ENCODE data around the gene CLIC4. TPM values are rescaled to one million over a fixed set of nuclear protein-coding genes. Genes with fewer than 3 reads are reported as not detected.

The CLIC4 gene
- total and polyA plus RNA-seq, 9 of the 15 experiments (the other 6 are each of a cell fraction or from before 2014, with no cell fraction given), result 16.0 to 67.5 (median 38.4) TPM

- TF ChIP-seq CEBPZ (IDR thresholded peaks at IDR 0.05; ENCODE audit: borderline replicate concordance, low read depth, low read length) (no peak), ZNF436 (CRISPR knock-in tag; IDR thresholded peaks at IDR 0.05) (no peak), ZNF197 (CRISPR knock-in tag; IDR thresholded peaks at IDR 0.05; ENCODE audit: low read depth) (0 out of 2 replicates have a peak, but pooled peaks have one; percentile 60), SP2 (IDR thresholded peaks at IDR 0.05; ENCODE audit: extremely low read depth, low read depth, low read length, poor library complexity, severe bottlenecking) (no peak), MAX (CRISPR knock-in tag; IDR thresholded peaks at IDR 0.05) (no peak), DEAF1 (CRISPR knock-in tag; IDR thresholded peaks at IDR 0.05) (no peak), EGR1 (conservative IDR thresholded peaks at IDR 0.05) (peak; percentile 53; the same call in 1 of the 2 replicates), ZBTB40 (IDR thresholded peaks at IDR 0.05) (no peak), ZBTB40 (CRISPR knock-in tag; IDR thresholded peaks at IDR 0.05) (no peak), ZKSCAN8 (CRISPR knock-in tag; IDR thresholded peaks at IDR 0.05) (no peak), SIN3A (IDR thresholded peaks at IDR 0.05; ENCODE audit: borderline replicate concordance in 2 of 2, control insufficient read depth in 1 of 2, low read depth in 2 of 2, low read length in 2 of 2) (no peak)
Measured at GRCh38 chr1:24735509-24736375, 9.5 kb upstream of the CLIC4 start (continued).

Measured in K562 (cell line).